ENCODE measurements around the gene GAS7. TPM values are rescaled to one million over a fixed set of nuclear protein-coding genes. Genes with fewer than 3 reads are reported as not detected.

Gene GAS7
- total RNA-seq, 1 donor from 2014 or later: 19.5 TPM

DNA sequence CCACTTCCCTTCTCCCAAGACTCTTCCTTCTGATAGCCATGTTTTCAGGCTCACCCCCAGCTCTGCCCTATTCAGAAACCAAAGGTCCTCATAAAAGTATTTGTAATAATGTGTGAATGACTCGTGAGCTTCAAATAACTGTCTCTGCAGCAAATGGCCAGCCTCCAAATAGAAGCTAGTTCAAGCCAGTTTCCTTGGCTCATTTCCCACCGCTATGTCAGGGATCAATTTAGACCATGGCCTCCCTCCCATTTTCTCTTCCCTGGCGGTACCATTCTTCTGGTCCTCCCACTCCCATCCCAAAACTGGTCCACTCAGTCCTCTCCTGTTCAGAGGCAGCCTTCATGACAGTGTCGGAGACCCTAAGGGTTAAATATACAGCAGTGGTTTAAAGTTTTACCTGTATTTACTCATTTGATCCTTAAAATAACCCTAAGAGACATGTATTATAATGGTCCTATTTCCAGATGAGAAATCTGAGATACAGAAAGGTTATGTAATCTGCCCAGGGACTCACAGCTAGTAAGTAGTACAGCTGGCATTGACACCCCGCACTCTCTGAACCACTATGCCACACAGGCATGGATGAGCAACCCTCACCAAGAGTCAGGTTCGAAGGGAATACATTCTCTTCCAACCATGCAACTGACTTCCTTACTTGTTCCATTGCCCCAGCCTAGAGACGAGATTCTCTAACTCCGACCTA, 42.9 kb downstream of the GAS7 start:
- TF ChIP-seq, protein P1, sequence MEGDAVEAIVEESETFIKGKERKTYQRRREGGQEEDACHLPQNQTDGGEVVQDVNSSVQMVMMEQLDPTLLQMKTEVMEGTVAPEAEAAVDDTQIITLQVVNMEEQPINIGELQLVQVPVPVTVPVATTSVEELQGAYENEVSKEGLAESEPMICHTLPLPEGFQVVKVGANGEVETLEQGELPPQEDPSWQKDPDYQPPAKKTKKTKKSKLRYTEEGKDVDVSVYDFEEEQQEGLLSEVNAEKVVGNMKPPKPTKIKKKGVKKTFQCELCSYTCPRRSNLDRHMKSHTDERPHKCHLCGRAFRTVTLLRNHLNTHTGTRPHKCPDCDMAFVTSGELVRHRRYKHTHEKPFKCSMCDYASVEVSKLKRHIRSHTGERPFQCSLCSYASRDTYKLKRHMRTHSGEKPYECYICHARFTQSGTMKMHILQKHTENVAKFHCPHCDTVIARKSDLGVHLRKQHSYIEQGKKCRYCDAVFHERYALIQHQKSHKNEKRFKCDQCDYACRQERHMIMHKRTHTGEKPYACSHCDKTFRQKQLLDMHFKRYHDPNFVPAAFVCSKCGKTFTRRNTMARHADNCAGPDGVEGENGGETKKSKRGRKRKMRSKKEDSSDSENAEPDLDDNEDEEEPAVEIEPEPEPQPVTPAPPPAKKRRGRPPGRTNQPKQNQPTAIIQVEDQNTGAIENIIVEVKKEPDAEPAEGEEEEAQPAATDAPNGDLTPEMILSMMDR (conservative IDR thresholded peaks at IDR 0.05): no peak

DNA sequence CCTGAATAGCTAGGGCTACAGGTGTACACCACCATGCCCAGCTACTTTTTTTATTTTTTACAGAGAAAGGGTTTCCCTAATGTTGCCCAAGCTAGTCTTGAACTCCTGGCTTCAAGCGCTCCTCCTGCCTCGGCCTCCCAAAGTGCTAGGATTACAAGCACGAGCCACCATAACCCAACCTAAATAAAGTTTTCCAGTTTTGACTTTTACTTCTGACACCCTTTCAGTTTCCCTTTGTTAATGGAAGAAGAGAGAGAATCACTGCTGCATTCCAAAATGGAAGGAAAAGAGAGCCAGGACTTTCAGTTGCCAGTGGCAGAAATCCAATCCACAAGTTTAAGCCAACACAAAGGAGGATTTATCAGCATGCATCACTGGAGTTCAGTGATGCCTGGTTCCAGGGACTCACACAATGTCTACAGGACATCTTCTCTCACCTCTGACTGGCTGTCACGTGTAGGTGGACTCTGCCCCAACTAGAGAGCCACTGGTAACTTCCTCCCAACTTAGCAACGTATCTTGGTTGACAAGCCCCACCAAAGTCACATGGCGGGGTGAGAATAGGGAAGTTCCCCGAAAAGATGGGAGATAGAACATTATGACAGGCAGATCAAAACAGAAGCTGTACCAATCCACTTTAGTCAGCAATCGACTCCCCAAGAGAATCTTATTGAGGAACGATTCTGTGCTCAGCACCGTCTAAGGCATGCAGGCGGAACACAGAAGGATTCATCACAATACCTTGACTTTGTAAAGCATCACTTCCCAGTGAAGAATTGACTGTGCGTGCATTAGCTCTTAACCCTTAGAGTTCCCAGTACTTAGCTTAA, 46.5 kb downstream of the GAS7 start:
- TF ChIP-seq, protein P1 (conservative IDR thresholded peaks at IDR 0.05): no peak
- Mint-ChIP-seq H3K9me3 (no peaks in the 10 kb centered on the region), H3K4me1 (ENCODE audit: unreplicated experiment) (peaks cover 7% of the 10 kb centered on the region)

More for the DNA sequence above, 42.9 kb downstream of the GAS7 start:
- peak overlapping the region; percentile 29 for H3K27ac Mint-ChIP-seq
- H3K4me1 Mint-ChIP-seq (ENCODE audit: unreplicated experiment): peaks cover 15% of the 10 kb centered on the region
- no peak overlapping the region for H3K4me3 Mint-ChIP-seq
- H3K27me3 Mint-ChIP-seq: peaks cover 25% of the 10 kb centered on the region
- no peaks in the 10 kb centered on the region for H3K9me3 Mint-ChIP-seq
- DNase-seq (ENCODE audit: extremely low spot score, unreplicated experiment): no peak
- H3K36me3 Mint-ChIP-seq: no peaks in the 10 kb centered on the region

DNA sequence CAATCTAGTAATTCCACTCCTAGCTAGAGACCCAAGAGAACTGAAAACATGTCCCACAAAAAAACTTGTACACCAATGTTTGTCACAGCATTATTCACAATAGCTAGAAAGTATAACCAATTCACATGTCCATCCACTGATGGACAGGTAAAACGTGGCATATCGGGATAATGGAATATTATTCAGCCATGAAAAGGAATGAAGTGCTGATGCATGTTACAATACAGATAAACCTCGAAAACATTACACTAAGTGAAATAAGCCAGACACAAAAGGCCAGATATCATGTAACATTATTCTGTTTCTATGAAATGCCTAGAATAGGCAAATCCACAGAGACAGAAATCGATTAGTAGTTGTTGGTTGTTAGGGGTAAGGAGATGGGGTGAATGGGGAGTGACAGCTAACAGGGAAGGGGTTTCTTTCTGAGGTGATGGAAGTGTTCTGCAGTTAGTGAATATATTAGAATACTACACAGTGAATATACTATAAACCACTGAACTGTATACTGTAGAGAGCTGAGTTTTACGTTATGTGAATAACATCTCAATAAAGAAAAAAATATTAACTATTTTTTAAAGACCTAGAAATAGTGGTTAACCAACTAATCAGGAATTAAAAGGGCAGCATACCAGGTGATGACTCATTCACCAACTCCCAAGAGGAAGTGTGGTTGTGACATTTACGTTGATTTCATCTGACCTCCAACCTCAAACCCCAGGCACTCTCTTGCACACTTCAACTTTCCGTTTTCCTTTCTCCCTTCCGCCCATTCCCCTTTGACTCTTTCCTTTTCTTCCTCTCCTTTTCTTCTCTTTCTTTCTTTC, 48.6 kb downstream of the GAS7 start:
- Mint-ChIP-seq H3K36me3 (no peaks in the 10 kb centered on the region), H3K9me3 (no peaks in the 10 kb centered on the region), H3K4me3 (no peak overlapping the region), H3K27me3 (peaks cover 10% of the 10 kb centered on the region), H3K27ac (peak overlapping the region; percentile 21), H3K4me1 (ENCODE audit: unreplicated experiment) (no peaks in the 10 kb centered on the region)
- DNase-seq (ENCODE audit: extremely low spot score, unreplicated experiment): no peak
- TF ChIP-seq, protein P1 (conservative IDR thresholded peaks at IDR 0.05): no peak

More for the DNA sequence above, 46.5 kb downstream of the GAS7 start:
- H3K27me3 Mint-ChIP-seq: peaks cover 24% of the 10 kb centered on the region
- no peaks in the 10 kb centered on the region for H3K36me3 Mint-ChIP-seq
- H3K27ac Mint-ChIP-seq: no peak overlapping the region
- H3K4me3 Mint-ChIP-seq: no peak overlapping the region
- DNase-seq (ENCODE audit: extremely low spot score, unreplicated experiment): no peak

DNA sequence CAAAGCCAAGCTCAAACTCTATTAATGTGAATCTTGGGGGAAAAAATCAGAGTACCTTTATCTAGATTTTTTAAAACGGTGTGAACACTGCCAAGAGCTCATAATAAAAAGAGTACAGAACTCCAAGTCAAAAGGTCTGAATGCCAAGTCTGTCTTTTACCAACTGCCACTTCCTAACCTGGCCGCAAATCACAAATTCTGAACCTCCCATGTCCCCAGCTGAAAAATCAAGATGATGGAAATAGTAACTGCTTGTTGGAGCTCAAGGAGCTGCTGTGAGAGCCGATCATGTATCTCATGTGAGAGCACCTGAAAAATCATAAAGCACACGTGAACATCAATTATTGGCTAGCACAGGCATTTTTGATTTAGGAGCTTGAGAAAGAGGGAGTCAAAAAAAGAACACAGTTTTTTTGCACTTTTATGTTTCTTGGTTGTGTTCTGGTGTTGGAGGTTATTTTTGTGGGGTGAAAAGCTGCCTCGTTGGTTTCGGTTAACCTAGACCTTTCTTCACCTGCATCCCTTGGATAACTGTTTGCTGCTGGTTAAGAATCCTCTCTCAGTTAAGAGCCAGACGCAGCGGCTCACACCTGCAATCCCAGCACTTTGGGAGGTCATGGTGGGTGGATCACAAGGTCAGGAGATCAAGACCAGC, 50.5 kb downstream of the GAS7 start:
- H3K27ac Mint-ChIP-seq: no peak overlapping the region
- TF ChIP-seq, protein P1 (conservative IDR thresholded peaks at IDR 0.05): no peak
- no peaks in the 10 kb centered on the region for H3K9me3 Mint-ChIP-seq
- no peak for DNase-seq (ENCODE audit: extremely low spot score, unreplicated experiment)
- H3K4me3 Mint-ChIP-seq: no peak overlapping the region
- H3K4me1 Mint-ChIP-seq (ENCODE audit: unreplicated experiment): no peaks in the 10 kb centered on the region
- peaks cover 12% of the 10 kb centered on the region for H3K27me3 Mint-ChIP-seq
- no peaks in the 10 kb centered on the region for H3K36me3 Mint-ChIP-seq

DNA sequence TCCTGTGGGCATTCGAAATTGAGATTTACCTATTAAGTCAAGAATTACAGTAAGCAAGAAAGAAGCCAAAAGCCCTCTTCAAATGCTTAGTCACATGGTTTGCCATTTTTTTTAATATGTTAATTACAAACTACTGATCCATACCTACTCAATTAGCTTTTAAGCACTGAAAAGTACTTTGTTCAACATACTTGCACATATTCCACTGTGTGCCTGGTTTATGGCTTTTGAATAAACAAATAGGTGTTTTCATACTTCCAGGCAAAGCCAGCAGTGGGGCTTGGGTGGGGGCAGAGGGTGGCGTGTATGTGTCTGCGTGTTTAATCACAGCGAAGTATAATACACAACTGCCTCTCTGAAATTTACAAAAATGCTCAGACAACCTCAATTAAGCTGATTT, 51.4 kb downstream of the GAS7 start:
- Mint-ChIP-seq H3K27ac (no peak overlapping the region), H3K36me3 (no peaks in the 10 kb centered on the region), H3K27me3 (peaks cover 9% of the 10 kb centered on the region), H3K4me1 (ENCODE audit: unreplicated experiment) (no peaks in the 10 kb centered on the region), H3K4me3 (no peak overlapping the region), H3K9me3 (no peaks in the 10 kb centered on the region)
- TF ChIP-seq, protein P1 (conservative IDR thresholded peaks at IDR 0.05): no peak
- no peak for DNase-seq (ENCODE audit: extremely low spot score, unreplicated experiment)

Measured in type B pancreatic cell (in vitro differentiated cells).